DMS153 treated with DMSO at 0.1 percent for 48 hours (cell line): ENCODE data around the gene SUPT5H.

Experiments used
- DNase-seq: peaks from one replicate; lab custom pipeline; 2025; ENCODE audit not compliant: unreplicated experiment; lab: John Stamatoyannopoulos, UW

The SUPT5H gene

DNA sequence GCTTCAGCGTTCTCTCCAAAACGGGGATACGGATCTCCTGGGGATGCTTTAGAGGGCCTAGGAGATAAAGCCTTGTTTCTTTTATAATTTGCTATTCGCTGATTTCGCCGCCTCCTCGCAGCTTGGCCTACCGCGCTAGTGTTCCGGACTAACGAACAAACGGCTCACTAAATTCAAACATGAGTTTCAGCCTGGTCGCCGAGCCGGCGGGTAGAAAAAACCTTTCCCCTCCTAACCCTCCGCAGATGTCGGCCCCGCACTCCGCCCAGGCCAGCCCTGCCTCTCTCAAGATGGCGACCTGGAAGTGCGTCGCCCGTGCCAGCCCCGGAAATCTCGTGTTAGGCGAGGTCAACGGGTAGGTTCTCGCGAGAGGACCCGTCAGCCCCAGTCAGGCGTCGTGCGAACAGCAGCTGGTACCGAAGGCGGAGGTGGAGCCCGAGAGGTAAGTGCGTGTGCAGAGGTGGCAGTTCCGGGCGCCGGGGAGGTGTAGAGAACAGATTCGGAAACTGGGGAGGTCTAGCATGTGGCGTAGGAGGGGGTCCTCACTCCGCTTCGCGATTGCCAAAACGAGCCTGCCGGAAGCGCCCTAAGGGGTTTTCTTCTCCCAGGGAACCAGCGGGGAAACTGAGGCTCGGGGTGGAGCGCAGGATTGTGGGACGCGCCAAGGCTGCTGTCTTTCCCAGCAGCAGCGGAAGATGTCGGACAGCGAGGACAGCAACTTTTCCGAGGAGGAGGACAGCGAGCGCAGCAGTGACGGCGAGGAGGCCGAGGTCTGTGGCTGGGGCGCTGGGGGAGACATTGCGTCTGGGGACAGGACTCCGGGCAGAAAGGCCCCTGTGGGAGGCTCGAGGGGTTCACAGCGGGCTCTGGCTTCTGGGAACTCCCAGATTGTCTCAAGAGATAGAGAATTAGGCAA, at the start of gene SUPT5H:
Gene SUPT5H, plus strand, starts transcription at position 387 of the 916 bp plus-strand sequence. Its CDS starts 309 bp downstream, at position 696.
- peak; percentile 86 for DNase-seq

GRCh38 chr19:39397360-39398296, 47.8 kb upstream of the SUPT5H start:
- DNase-seq = peak; percentile 78

DNA sequence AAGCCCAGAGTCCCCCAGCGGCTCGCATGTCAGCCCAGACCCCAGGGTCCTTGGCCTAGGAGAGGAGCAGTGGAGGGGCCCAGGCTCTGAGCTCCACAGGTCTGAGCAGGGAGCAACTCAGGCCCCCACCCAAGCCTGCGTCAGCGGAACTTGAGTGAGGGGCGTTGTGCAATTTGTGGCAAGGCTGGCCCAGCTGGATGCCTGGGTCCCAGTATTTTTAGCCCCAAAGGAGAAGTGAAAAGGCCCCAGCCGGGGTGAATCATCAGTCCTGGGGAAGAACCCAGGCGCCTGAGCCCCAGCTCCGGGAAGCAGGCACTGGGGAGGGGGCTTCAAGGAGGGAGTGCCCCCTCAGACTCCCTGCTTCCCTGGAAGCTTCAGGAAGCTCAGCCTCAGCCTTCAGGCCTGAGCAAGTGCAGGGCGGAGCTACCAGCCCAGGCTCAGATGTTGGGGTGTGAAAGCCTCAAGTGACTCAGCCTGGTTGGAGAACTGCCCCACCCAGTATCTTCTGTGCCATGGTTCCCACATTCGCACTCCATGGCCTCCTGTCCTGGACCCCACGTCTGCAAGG, 47.0 kb upstream of the SUPT5H start:
- DNase-seq = no peak

- DNase-seq = no peak
Observed at GRCh38 chr19:39399668-39400050, 45.7 kb upstream of the SUPT5H start.

GRCh38 chr19:39400061-39400460, 45.3 kb upstream of the SUPT5H start:
- no peak for DNase-seq

DNA sequence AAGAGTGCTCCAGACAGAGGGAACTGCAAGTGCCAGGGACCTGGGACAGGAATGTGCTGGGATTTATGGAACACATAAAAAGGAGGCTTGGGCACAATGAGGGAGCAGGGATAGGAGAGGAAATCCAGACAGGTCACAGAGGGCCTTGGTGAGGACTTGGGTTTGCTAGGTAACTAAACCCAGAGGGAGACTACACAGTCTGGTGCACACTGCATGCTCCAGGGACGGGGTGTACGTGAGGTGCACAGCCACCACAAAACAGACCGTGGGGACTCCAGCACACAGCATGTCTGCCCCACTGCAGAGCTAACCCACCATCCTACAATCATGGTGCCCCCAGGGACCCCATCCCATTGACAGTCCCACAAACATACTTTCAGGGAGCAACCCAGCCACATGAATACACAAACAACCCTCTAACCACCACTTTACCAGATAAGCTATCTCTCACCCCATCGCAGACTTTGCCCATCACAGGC, 44.3 kb upstream of the SUPT5H start:
- no peak for DNase-seq

- DNase-seq = no peak
Observed at GRCh38 chr19:39401549-39402345, 43.6 kb upstream of the SUPT5H start.

DNA sequence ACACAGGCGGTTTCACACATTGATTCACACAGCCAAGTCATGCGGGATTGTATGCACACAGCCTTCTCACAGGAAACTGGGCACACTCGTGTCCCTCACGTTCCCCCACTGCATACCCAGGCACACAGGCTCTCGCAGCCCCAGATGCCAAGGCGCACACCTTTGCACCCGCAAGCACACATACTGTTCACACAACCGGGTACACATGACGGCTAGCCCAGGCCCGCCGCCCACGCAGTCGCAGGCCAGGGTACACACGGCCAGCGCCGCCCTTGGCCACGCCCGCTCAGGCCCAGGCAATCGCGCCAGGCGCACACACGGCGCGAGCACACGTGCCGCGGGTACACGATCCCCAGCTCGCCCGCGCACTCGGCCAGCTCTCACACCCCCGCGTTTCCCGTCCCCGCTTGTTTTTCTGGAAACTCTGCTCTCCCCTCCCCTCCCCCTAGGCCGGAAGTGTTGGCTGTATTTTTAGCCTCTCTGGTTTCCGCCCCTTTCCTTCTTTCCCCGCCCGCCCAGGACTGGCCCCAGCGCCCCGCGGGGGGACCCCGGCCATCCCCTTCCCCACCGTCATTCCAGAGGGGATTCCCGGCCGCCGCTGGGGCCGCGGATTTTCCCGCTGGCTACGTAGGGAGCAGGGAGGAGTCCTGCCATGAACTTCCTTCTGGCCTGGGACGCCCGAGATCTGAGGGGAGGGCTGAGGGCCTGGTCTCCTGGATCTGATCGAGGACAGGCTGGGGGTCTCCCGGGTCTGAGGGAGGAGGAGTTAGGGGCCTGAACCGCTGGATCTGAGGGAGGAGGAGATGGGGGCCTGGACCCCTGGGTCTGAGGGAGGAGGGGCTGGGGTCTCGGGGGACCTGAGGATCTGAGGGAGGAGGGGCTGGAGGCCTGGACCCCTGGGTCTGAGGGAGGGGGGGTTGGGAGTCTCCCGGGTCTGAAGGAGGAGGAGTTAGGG, 42.8 kb upstream of the SUPT5H start:
- DNase-seq = peak; percentile 72

DNA sequence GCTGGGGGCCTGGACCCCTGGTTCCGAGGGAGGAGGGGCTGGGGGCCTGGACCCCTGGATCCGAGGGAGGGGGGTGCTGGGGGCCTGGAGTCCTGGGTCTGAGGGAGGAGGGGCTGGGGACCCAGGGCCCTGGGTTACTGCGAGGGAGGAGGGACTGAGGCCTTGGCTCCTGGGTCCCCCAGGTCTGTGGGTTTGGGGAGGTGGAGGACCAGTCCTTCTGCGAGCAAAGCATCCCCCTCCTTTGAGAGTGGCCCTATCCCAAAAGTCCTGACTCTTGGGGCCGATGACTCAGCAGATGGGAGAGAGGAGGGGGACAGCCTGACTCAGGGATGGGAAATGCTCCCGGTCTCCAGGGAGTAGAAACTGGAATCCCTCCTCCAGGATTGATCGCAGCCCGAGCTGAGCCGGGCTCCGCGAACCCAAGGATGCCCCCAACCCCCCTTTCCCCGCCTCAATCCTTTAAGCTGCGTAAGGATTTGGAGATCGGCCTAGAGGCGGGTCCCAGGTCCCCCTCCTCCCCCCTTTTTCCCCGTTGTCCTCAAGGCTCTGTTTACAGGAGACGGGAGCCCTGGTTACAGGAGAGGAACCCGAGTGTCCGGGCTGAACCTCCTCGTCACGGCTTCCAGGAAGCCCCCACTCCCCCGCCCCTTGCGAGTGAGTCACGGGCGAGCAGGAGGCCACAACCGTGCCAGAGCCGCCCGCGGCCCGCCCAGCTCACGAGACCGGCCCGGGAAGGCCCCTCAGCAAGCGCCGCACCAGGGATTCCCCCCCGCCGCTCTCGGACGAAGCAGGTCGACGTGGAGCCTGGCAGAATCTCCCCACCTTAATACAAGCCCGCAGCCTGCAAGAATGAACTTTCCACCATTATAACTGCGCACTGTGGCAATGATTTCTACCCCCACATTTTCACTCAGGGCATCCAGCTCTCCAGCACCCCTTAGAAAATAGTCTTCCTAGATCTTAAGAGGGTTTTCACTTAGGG, 41.8 kb upstream of the SUPT5H start:
- peak; percentile 52 for DNase-seq

- no peak for DNase-seq
Observed at GRCh38 chr19:39405261-39405957, 40.0 kb upstream of the SUPT5H start.

DNA sequence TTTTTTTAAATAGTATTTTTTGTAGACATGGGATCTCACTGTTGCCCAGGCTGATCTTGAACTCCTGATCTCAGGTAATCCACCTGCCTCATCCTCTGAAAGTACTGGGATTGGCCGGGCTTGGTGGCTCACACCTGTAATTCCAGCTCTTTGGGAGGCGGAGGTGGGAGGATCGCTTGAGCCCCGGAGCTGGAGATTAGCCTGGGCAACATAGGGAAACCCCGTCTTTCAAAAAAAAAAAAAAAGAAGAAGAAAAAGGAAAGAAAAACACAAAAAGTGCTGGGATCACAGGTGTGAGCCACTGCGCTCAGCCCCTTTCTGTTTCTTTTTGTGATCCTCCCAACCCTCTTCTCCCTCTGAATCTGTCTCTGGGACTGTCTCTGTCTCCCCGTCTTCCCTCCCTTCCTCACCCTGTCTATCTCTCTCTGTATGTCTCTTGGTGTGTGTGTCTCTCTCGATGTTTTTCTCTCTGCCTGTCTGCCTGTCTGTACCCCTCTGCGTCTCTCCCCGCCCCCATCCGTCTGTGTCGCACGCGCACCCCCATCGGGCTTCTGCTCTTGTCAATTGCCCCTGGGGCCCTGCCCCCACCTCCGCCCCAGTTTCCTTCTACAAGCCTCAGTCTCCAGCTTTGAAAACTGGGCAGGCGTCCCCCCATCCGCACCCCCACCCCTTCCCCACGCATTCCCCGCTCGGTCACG, 39.3 kb upstream of the SUPT5H start:
- DNase-seq = no peak

DNA sequence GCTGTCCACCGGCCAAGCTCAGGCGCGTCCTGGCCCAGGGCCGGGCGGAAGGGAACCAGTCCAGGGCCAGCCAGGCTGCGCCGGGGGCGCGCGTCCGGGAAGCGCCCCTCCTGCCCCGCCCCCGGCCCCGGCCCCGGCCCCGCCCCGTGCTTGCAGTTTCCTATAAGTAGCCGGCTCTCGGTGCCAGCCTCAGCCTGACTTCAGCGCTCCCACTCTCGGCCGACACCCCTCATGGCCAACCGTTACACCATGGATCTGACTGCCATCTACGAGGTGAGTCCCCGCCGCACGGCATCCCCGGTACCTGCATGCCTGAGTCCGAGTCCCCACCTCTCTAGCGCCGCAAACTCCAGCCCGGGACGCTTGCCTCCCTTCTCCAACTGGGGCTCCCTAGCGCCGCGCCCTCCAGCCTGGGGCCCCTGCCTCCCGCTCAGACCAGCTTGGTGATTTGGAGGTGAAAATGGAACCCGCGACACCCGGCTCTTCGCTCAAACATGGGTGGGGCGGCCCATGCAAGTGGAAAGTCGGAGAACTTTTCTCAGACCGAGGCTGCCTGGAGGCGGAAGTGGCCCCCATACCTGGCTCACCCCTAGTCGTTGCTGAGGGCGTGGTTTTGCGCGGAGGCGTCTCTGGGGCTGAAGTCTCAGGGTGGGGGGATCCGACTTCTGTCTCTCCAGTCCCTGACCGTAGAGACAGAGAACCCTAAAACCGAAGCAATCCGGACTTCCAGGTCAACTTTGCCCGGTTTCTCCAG, 38.5 kb upstream of the SUPT5H start, which contains the start of gene ZFP36:
Gene ZFP36, plus strand, starts transcription at position 192 of the 754 bp plus-strand sequence. Its CDS starts 58 bp downstream, at position 250.
- peak; percentile 63 for DNase-seq

- no peak for DNase-seq
Observed at GRCh38 chr19:39407410-39407659, 38.0 kb upstream of the SUPT5H start.

DNA sequence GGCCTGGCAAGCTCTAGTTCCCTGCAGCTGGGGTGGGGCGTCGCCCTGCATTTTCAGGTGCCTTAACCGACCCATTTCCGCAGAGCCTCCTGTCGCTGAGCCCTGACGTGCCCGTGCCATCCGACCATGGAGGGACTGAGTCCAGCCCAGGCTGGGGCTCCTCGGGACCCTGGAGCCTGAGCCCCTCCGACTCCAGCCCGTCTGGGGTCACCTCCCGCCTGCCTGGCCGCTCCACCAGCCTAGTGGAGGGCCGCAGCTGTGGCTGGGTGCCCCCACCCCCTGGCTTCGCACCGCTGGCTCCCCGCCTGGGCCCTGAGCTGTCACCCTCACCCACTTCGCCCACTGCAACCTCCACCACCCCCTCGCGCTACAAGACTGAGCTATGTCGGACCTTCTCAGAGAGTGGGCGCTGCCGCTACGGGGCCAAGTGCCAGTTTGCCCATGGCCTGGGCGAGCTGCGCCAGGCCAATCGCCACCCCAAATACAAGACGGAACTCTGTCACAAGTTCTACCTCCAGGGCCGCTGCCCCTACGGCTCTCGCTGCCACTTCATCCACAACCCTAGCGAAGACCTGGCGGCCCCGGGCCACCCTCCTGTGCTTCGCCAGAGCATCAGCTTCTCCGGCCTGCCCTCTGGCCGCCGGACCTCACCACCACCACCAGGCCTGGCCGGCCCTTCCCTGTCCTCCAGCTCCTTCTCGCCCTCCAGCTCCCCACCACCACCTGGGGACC, 37.6 kb upstream of the SUPT5H start:
- no peak for DNase-seq

- DNase-seq = peak; percentile 18
Observed at GRCh38 chr19:39408392-39409207, 36.8 kb upstream of the SUPT5H start.
